Renal cortex interstitium (tissue), 15 donors: Measurements from ENCODE around the gene DEPDC7. TPM values are rescaled to one million over a fixed set of nuclear protein-coding genes. Genes with fewer than 3 reads are reported as not detected.
A peak's percentile ranks its signal among the peaks of the same experiment; 100 is the strongest.
"Not testable (repeated sequence)": the region's sequence is repeated elsewhere in the genome, so short reads cannot be mapped to it uniquely, and the experiment has no call there.

Source experiments
- DNase-seq, 11 donors: peaks; one replicate each; pipeline ENCODE4 v3.0.0-alpha.2; 2013; ENCODE audit warnings: low read depth in 9 of 11, low spot score in 4 of 11; ENCODE audit errors: extremely low read depth in 1 of 11
- long read RNA-seq, 16 experiments: transcript quantifications; one replicate each; lab custom pipeline, GENCODE V29; 2026
- polyA plus RNA-seq, 3 donors: library from polyadenylated mRNA; unstranded; fragments of 120-200 nt; gene quantifications; one replicate each; pipeline ENCODE4 v1.2.1, GENCODE V29; 2013; ENCODE audit not compliant: insufficient read length in 3 of 3

Gene DEPDC7
- 1 to 10 TPM; 7.0 to 9.0 (median 7.7) TPM for polyA plus RNA-seq
- long read RNA-seq, donor 1, partial matches to known transcripts = 0 of 1 reads
- long read RNA-seq, donor 1, other reads (novel, unspliced or antisense) = 0 of 1 reads
- long read RNA-seq, donor 2, partial matches to known transcripts = 0 of 1 reads
- long read RNA-seq, donor 2, other reads (novel, unspliced or antisense) = 0 of 1 reads
- long read RNA-seq, donor 3, partial matches to known transcripts = 0 of 1 reads
- long read RNA-seq, donor 3, other reads (novel, unspliced or antisense) = 0 of 1 reads
- long read RNA-seq, donor 4, partial matches to known transcripts = 0 of 2 reads
- long read RNA-seq, donor 4, other reads (novel, unspliced or antisense) = 0 of 2 reads
- long read RNA-seq, donor 5 = 0 reads
- long read RNA-seq, donor 6, partial matches to known transcripts = 0 of 4 reads
- long read RNA-seq, donor 6, other reads (novel, unspliced or antisense) = 0 of 4 reads
- long read RNA-seq, donor 7, partial matches to known transcripts = 0 of 1 reads
- long read RNA-seq, donor 7, other reads (novel, unspliced or antisense) = 0 of 1 reads
- long read RNA-seq, donor 8, partial matches to known transcripts = 0 of 3 reads
- long read RNA-seq, donor 8, other reads (novel, unspliced or antisense) = 0 of 3 reads
- long read RNA-seq, donor 9, partial matches to known transcripts = 0 of 2 reads
- long read RNA-seq, donor 9, other reads (novel, unspliced or antisense) = 0 of 2 reads
- long read RNA-seq, donor 10, partial matches to known transcripts = 0 of 2 reads
- long read RNA-seq, donor 10, other reads (novel, unspliced or antisense) = 0 of 2 reads
- long read RNA-seq, donor 11, partial matches to known transcripts = 0 of 2 reads
- long read RNA-seq, donor 11, other reads (novel, unspliced or antisense) = 0 of 2 reads
- long read RNA-seq, donor 12 = 0 reads
- long read RNA-seq, donor 13 = 0 reads
- long read RNA-seq, donor 14 = 0 reads
- long read RNA-seq, donor 15, partial matches to known transcripts = 0 of 1 reads
- long read RNA-seq, donor 15, other reads (novel, unspliced or antisense) = 0 of 1 reads
- long read RNA-seq, donor 16, partial matches to known transcripts = 0 of 2 reads
- long read RNA-seq, donor 16, other reads (novel, unspliced or antisense) = 0 of 2 reads

DNA sequence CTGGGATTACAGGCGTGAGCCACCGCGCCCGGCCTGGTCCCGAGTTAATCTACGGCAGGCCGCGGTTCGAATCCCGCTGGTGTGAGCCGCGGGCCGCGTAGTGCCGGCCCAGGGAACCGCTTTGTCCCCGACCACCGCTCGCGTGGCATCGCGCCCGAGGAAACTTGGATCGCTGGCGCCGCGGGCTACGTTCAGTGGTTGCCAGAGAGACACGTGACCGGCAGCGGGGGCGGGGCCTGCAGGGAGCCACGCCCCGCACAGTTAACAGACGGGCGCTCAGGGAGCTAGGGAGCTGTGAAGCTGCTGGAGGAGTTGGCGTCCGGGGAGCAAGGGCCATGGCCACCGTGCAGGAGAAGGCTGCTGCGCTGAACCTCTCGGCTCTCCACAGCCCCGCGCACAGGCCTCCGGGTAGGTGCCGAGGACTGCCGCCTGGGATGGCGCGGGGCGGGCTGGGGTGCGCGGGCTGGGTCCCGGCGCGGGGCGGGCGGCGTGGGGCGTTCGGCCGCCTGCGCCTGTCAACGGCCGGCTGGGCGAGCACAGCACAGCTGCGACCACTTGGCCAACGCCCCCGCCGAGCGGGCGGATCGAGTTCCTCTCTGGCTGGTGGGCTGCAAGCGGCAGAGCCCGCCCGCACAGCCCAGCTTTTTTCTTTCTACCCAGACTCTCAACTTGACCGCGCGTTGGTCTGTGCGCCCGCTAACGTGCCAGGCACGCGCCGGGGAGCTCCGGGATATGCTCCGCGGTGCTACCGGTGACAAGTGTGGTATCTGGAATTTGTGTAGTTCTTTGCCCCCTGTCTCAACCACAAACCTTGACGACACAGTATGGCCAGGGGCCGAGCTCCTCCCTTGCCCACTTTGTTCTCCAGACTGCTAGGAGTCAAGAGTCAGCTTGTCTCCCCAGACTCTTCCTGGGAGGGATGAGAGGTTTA is at the start of gene DEPDC7:
DEPDC7 (plus strand) TSS at position 258 of the 931 bp plus-strand sequence; CDS start at position 336, 78 bp downstream.
- peak; percentile 66 to 88 (median 81) for DNase-seq

- no peak for DNase-seq
Observed at GRCh38 chr11:32968541-32968940, 47.1 kb upstream of the DEPDC7 start.

GRCh38 chr11:32972233-32972632 is 43.4 kb upstream of the DEPDC7 start:
- not testable (repeated sequence) for DNase-seq

DNA sequence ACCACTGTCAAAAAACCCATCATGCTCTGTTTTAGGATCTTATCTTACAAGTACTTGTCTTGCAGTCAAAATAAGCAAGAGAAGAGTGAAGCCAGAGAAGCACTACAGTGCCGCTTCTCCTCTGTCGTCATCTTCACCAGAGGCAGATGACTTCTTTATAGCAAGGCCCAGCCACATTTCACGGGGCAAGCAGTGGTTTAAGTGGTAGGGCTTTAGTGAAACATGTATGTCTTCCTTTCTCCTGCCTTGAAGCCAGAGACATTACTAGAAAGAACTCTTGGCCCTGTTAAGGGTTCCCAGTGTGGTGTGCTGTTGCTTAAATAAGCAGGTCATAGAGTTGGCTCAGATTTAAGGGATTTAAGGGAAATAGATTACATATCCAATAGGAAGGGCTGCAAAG is 42.9 kb upstream of the DEPDC7 start:
- no peak for DNase-seq

- DNase-seq = no peak
Observed at GRCh38 chr11:32982626-32983025, 33.1 kb upstream of the DEPDC7 start.

GRCh38 chr11:32983506-32983905 is 32.2 kb upstream of the DEPDC7 start:
- DNase-seq = no peak

- no peak for DNase-seq
Observed at GRCh38 chr11:32985600-32985999, 30.1 kb upstream of the DEPDC7 start.

DNA sequence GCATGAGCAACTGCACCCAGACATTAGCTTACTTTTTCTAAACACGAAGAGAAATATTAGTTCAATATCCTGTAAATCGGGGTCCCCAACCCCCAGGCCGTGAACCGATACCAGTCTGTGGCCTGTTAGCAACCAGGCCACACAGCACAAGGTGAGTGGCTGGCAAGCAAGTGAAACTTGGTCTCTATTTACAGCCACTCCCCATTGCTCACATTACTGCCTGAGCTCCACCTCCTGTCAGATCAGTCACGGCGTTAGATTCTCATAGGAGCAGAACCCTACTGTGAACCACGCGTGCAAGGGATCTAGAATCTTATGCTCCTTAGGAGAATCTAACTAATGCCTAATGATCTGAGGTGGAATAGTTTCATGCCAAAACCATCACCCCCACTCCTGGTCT is 27.8 kb upstream of the DEPDC7 start:
- no peak for DNase-seq

DNA sequence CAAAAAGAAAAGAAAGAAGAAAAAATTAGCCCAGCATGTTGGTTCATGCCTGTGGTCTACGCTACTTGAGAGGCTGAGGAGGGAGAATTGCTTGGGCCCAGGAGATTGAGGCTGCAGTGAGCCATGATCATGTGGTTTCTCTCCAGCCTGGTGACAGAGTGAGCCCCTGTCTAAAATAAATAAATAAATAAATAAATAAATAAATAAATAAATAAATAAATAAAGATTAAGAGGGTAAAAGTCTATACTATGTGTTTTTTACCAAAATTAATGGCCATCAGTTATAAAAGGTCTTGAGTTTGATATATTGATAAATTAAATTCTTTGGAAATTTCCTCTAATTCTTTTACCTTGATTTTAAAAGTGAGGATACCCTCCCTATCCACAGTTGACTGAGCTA is 25.2 kb upstream of the DEPDC7 start:
- DNase-seq = no peak

- DNase-seq = no peak
Observed at GRCh38 chr11:32991427-32991826, 24.3 kb upstream of the DEPDC7 start.

DNA sequence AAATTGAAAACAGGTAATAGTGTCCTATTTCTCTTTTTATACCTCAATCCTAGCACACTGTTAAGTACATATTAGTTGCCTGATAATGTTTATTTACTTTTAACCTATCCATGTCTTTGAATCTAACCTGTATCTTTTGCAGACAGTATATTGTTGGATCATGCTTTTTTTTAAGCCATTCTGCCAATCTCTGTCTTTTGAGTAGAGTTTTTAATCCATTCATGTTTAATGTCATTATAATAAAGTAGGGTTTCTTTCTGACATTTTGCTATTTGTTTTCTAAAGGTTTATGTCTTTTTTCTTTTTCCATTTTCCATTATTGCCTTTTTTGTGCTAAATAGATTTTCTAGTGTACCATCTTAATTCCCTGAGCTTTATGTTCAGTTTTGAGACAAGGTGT is 23.8 kb upstream of the DEPDC7 start:
- no peak for DNase-seq

GRCh38 chr11:33000181-33000580 is 15.5 kb upstream of the DEPDC7 start:
- DNase-seq = no peak

DNA sequence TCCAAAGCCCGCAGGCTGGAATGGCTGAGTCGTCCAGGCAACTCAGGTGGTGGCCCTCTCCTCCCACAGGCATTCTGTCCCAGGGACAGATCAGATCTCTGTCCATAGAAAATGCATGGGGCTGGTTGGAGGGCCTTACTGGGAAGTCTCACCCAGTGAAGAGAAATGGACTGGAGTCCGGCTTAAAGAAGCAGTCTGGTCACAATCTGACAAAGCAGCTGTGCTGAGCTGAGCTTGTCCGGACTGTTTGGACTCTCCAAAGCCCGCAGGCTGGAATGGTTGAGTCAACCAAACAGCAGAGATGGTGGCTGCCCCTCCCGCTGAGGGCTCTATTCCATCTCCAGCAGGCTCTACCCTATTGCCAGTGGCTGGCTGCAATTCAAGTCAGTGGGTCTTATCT is 14.4 kb upstream of the DEPDC7 start:
- DNase-seq = no peak

GRCh38 chr11:33001751-33002542 is 13.7 kb upstream of the DEPDC7 start:
- DNase-seq = no peak

- no peak for DNase-seq
Observed at GRCh38 chr11:33005175-33005574, 10.5 kb upstream of the DEPDC7 start.

GRCh38 chr11:33006010-33006409 is 9.7 kb upstream of the DEPDC7 start:
- DNase-seq = no peak

GRCh38 chr11:33013755-33014154 is 1.9 kb upstream of the DEPDC7 start:
- no peak for DNase-seq

DNA sequence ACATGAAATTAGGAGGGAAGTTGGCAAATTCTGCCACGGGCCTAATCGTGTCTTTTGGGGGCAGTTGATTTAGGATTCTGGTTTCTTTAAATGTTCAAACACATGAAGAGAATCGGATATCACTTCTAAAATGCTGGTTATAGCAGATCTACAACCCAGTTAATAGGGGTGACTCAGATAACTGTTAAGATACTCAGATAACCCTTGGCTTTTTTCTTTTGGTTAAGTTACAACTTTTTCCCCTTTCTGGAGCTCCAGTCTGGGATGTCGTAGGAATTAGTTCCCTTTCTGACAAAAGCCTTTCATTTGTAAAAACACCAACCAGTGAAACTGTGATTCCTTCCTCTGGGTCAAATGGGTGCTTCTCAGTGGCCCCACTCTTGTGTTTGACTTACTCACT is 976 bp downstream of the DEPDC7 start:
- DNase-seq = no peak
